ENCODE measurements around the gene ZBED4. TPM values are rescaled to one million over a fixed set of nuclear protein-coding genes. Genes with fewer than 3 reads are reported as not detected.

The ZBED4 gene
- total RNA-seq, 2 donors from 2014 or later, result 18.4 to 20.7 TPM

Other genes starting within 250 kb of the ZBED4 start
- 10 to 100 TPM; 27.7 to 39.0 TPM for gene BRD1, start 26.0 kb upstream of the ZBED4 start, total RNA-seq
- 10 to 100 TPM; 14.8 to 15.3 TPM for gene ALG12, start 64.6 kb downstream of the ZBED4 start, total RNA-seq
- gene CRELD2, start 64.8 kb downstream of the ZBED4 start, total RNA-seq, result 10 to 100 TPM; 19.1 to 31.0 TPM
- 100 to 1,000 TPM in 1 of 2 donors, 10 to 100 TPM in 1; 77.2 to 522 TPM for gene PIM3, start 106.9 kb downstream of the ZBED4 start, total RNA-seq
- under 1 TPM; 0.11 to 0.12 TPM for gene IL17REL, start 158.9 kb downstream of the ZBED4 start, total RNA-seq
- not detected for gene TTLL8, start 204.5 kb downstream of the ZBED4 start, total RNA-seq
- gene MLC1, start 231.6 kb downstream of the ZBED4 start, total RNA-seq, result under 1 TPM in 1 of 2 donors, not detected in 1; 0.29 TPM
- not detected for gene MOV10L1, start 236.2 kb downstream of the ZBED4 start, total RNA-seq

Measured in activated naive CD4-positive, alpha-beta T cell treated with anti-CD3 and anti-CD28 coated beads, Interleukin-2, amount 50 U/mL, for 72 hours (primary cell).